H1 (cell line): ENCODE results near the gene TECPR2.

Experiments used
- ATF2 ChIP-seq: IDR thresholded peaks from 2 replicates; pipeline ENCODE4 v1.6.1; 2012; ENCODE audit warnings: low read length, inconsistent platforms
- CEBPB ChIP-seq: IDR thresholded peaks from 2 replicates; pipeline ENCODE4 v1.6.1; 2012; ENCODE audit warnings: low read depth, low read length
- CHD1 ChIP-seq: IDR thresholded peaks from 2 replicates; pipeline ENCODE4 v1.6.1; 2012; ENCODE audit warnings: low read depth, low read length, improper control_type of control experiment
- CTCF ChIP-seq, 3 experiments: IDR thresholded peaks; 1 replicate in 2 of 3; 2 replicates in 1 of 3; pipeline versions ENCODE4 v1.5.1 to v1.6.1; 2011; ENCODE audit warnings: low read length in 3 of 3, mild to moderate bottlenecking in 3 of 3, inconsistent platforms in 2 of 3, low read depth in 1 of 3, moderate library complexity in 1 of 3; ENCODE audit not compliant: insufficient read depth in 1 of 3; ENCODE audit errors: control extremely low read depth in 1 of 3
- HDAC2 ChIP-seq, 2 experiments: fragments of 300-600 bp in 1 of 2; sonication (generic) in 1 of 2; IDR thresholded peaks; 2 replicates each; pipeline ENCODE4 v1.6.1; 2011 to 2012; ENCODE audit warnings: low read depth in 2 of 2, low read length in 2 of 2, mild to moderate bottlenecking in 2 of 2, moderate library complexity in 2 of 2, borderline replicate concordance in 1 of 2, inconsistent platforms in 1 of 2
- NANOG ChIP-seq: IDR thresholded peaks from 2 replicates; pipeline ENCODE4 v1.6.1; 2011; ENCODE audit warnings: low read length, low read depth, mild to moderate bottlenecking, inconsistent platforms; ENCODE audit not compliant: insufficient read depth, poor library complexity, severe bottlenecking
- POLR2A ChIP-seq, 2 experiments: IDR thresholded peaks; 1 replicate in 1 of 2; 2 replicates in 1 of 2; pipeline ENCODE4 v1.6.1; 2011; ENCODE audit warnings: low read depth in 2 of 2, low read length in 2 of 2, mild to moderate bottlenecking in 2 of 2; ENCODE audit errors: control extremely low read depth in 1 of 2
- SP1 ChIP-seq: IDR thresholded peaks from 2 replicates; pipeline ENCODE4 v1.6.1; 2011; ENCODE audit warnings: low read depth, low read length
- YY1 ChIP-seq: IDR thresholded peaks from 2 replicates; pipeline ENCODE4 v1.6.1; 2011; ENCODE audit warnings: low read depth, mild to moderate bottlenecking, low read length

- TF ChIP-seq POLR2A (IDR thresholded peaks at IDR 0.05; ENCODE audit: control extremely low read depth in 1 of 2, low read depth in 2 of 2, low read length in 2 of 2) (no peak), NANOG (no peak), CEBPB (no peak), SP1 (no peak), CHD1 (no peak), CTCF (IDR thresholded peaks at IDR 0.05; ENCODE audit: control extremely low read depth in 1 of 3, insufficient read depth in 1 of 3, low read depth in 1 of 3, low read length in 3 of 3) (no peak), YY1 (no peak), ATF2 (no peak), HDAC2 (IDR thresholded peaks at IDR 0.05; ENCODE audit: borderline replicate concordance in 1 of 2, low read depth in 2 of 2, low read length in 2 of 2) (no peak)
Measured at GRCh38 chr14:102371361-102371760, 8.6 kb downstream of the TECPR2 start.
